Lung microvascular endothelial cell (primary cell): ENCODE results near the gene PPP3R1. TPM values are rescaled to one million over a fixed set of nuclear protein-coding genes. Genes with fewer than 3 reads are reported as not detected.

Experiments used
- DNase-seq, 2 donors: peaks; one replicate each; pipeline versions ENCODE4 v3.0.0 to v3.0.0-alpha.2; 2010; ENCODE audit warnings: low read depth in 2 of 2
- total RNA-seq: library from RNA; depleted of rRNA; stranded (reverse); fragments of >200 nt; gene quantifications from 2 replicates; pipeline ENCODE4 v1.2.1, GENCODE V29; 2014

The PPP3R1 gene
- total RNA-seq, 1 donor from 2014 or later = 18.3 TPM

DNA sequence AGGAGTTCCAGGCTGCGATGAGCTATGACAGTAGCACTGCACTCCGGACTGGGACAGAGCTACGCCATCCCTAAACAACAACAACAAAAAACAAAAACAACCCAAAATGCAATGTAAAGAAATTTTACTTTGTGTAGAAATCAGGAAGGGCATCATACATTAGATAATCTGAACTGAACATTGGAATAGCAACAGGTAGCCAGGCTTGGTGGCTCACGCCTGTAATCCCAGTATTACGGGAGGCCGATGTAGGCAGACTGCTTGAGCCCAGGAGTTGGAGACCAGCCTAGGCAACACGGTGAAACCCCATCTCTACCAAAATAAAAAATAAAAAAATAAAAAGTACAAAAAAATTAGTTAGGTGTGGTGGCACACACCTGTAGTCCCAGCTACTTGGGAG is 96.7 kb downstream of the PPP3R1 start:
- no peak for DNase-seq

DNA sequence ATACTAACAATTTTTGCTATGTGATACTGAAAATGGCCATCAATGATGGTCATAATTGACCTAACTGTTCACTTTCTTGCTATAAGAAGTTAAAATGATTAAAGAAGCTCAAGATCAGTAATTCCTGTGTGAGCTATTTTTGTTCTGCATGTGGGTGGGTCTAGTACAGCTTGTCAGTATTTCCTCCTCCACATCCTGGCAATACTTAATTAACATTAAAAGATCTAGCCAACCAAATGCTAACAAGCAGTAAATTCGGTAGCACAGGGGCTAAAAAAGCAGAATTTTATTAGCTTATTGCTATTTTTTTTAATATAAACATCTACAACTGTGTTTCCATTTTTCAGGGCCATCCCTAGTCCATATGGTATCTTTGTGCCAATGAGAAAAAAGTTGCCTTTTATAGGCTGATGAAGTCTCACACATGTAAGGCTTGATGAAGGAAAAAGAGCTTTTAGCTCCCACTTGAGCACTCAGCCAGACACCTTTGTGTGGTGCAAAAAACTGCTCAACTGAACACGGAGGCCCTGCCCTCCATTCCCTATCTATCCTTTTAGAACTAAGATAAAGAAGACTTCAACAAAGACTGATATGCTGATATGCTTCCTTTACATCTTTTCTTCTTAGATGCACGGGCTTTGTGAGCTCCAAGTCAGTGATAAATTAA is 99.5 kb downstream of the PPP3R1 start:
- DNase-seq = peak in 1 of 2 donors; percentile 14

DNA sequence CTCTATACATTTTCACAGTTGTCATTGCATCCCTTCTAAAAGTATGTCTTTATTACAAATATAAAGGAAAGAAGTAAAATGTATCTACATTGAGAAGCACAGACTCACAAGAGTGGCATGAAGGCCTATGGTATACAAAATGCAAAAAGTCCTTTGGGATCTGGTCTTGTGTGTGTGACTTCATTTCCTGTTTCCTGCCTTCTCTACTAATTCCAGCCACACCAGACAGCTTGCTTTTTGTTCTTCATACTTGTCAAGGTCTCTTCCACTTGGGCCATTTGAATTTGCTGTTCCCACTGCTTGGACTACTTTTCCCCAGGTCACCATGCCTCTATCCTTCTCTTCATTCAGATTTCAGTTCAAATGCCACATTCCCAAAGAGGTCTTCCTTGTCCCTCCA is 101.3 kb downstream of the PPP3R1 start:
- DNase-seq = peak; percentile 11 to 67

DNA sequence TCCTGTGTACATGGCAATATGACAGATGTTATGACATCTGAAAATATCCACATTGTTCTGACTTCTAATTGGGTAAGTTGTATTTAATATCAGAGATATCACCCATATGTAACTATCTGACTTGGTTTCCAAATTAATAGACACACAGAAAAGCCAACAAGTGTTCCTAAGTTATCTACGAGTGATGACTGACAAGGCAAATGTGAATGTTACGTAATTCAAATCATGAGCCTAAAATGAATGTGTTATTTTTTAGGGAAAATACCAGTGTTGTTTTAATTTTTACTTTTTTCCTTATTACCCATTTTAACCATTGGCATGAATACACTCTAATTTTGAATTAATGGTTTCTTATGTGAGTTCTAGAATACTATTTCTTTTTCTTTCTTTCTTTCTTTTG is 110.5 kb downstream of the PPP3R1 start:
- no peak for DNase-seq

DNA sequence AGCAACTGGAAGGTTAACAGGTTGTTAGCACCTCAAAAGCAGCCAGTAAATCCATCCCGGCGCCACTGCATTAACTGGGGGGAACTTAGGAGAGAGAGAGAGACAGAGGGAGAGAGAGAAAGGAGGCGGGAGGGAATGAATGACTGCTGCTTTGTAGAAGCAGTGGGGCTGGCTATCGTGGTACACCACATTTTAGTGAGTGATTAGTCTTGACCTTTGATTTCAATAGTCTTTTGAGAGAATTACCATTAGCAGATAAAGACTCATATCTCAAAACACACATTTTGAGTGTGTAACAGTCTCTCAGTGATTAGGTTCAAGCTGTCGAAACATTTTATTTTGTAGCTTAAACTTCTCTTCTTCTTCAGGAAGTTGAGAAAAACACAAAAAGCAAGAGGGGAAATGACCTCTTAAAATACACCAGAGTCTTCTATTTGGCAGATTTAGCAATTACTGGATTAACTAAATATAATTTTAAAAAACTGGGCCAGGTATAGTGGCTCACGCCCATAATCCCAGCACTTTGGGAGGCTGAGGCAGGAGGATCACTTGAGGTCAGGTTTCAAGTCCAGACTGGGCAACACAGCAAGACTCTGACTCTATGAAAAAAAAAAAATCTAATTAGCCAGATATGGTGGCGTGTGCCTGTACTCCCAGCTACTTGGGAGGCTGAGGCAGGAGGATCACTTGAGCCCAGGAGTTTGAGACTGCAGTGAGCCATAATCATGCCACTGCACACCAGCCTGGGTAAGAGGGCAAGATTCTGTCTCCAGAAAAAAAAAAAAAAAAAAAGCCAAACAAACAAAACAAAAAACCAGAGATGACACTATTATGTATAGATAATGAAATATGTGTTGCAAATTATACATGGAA is 116.6 kb downstream of the PPP3R1 start:
- DNase-seq = no peak

DNA sequence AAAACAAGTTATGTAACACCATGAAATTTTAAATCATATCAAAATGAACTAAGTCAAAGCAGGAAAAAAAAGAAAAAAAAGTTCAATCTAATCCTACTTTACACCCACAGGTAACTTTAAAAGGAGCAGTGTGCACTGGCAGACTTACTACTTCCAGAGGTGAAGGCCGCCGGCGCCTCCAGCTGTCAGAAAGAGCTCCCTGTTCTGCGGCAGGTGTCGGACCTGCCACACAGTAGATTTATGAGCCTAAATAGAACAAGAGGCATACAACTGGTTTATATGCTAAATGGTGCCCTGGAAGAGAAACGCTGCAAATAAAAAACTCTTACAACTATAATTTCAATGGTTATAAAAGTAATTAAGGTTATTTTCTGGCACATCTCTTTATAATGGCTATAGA is 117.8 kb downstream of the PPP3R1 start:
- no peak for DNase-seq

DNA sequence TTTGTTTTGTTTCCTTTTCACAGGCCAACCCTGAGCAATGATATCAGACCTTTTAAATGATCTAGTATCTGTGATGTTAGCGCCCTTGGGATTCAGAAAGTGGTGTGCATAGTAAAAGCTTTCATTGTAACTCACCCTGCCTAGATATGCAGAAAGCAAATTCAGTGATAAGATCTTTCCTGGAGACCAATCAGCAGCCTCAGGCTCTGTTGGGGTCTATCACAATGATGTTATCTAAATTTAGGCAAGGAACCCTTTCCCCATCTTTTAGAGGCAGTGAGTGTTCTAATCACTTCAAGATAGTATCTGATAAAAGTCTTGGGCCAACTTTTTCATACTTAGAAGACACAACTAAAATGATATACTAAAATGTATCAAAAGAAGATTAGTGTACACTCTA is 118.2 kb downstream of the PPP3R1 start:
- DNase-seq = no peak

Other genes with a start within 250 kb of the PPP3R1 start
- 10.5 and 17.9 TPM in 2 replicates for gene C1D, start 189.5 kb downstream of the PPP3R1 start, total RNA-seq
- gene PNO1, start 94.6 kb downstream of the PPP3R1 start, total RNA-seq = 8.9 and 13.3 TPM in 2 replicates
- gene CNRIP1, start 67.4 kb upstream of the PPP3R1 start, total RNA-seq = 36.9 and 39.9 TPM in 2 replicates
- under 0.01 TPM in 2 replicates for gene PLEK, start 112.8 kb upstream of the PPP3R1 start, total RNA-seq
- gene FBXO48, start 214.8 kb upstream of the PPP3R1 start, total RNA-seq = 0.20 and 0.22 TPM in 2 replicates
- gene APLF, start 215.1 kb upstream of the PPP3R1 start, total RNA-seq = 3.3 and 13.3 TPM in 2 replicates